GM12878 (cell line): ENCODE results near the gene FASN. TPM values are rescaled to one million over a fixed set of nuclear protein-coding genes. Genes with fewer than 3 reads are reported as not detected.

Experiments
- ATAC-seq: fragments of 200-7000 bp; cut with Tn5 transposase; 3 replicates; pipeline ENCODE4 v1.9.1; 2020; ENCODE audit warnings: mild to moderate bottlenecking, moderate library complexity
- BruUV-seq: library from RNA; stranded (reverse); fragments of 400-500 nt; replicated peaks from 2 replicates; lab custom pipeline; 2021; lab: Mats Ljungman, UMichigan
- CTCF ChIA-PET: fragments of 300-600 bp; sonication (Branson Sonifier 250); formaldehyde crosslinking; extraction: SDS; loops from one replicate; lab custom pipeline; 2021; ENCODE audit warnings: inconsistent platforms; lab: Yijun Ruan, JAX
- POLR2A ChIA-PET: fragments of 350-600 bp; formaldehyde crosslinking; extraction: SDS; loops from one replicate; lab custom pipeline; 2021; ENCODE audit warnings: inconsistent platforms; lab: Charles Lee
- RAD21 ChIA-PET: fragments of 300-600 bp; sonication (Branson Sonifier 250); formaldehyde crosslinking; loops from one replicate; lab custom pipeline; 2023; ENCODE audit warnings: antibody characterized with exemption; ENCODE audit not compliant: unreplicated experiment; lab: Charles Lee
- SMC1A ChIA-PET: fragments of 300-600 bp; sonication (Branson Sonifier 250); formaldehyde crosslinking; loops from one replicate; lab custom pipeline; 2023; ENCODE audit not compliant: unreplicated experiment, uncharacterized antibody; lab: Charles Lee
- DNase-seq: peaks from one replicate; pipeline ENCODE4 v3.0.0-alpha.2; 2011; ENCODE audit warnings: low read depth, low spot score
- FAIRE-seq: peaks from 3 replicates; lab custom pipeline; 2011; peaks lifted over from hg19 to GRCh38; lab: Jason Lieb, UNC
- H2AFZ ChIP-seq: 2 replicates; pipeline ENCODE4 v1.6.0; 2011; ENCODE audit warnings: low read depth, low read length, control low read depth; ENCODE audit not compliant: control insufficient read depth
- H3K27ac ChIP-seq: 2 replicates; pipeline ENCODE4 v1.5.1; 2011; ENCODE audit warnings: control low read depth; ENCODE audit not compliant: control insufficient read depth, insufficient read depth
- H3K27me3 ChIP-seq, 2 experiments: replicated peaks in 1 of 2; 2 replicates each; pipeline versions ENCODE4 v1.6.0 to v1.6.1; 2011; ENCODE audit warnings: low read length in 1 of 2; ENCODE audit not compliant: control insufficient read depth in 2 of 2, insufficient read depth in 2 of 2
- H3K36me3 ChIP-seq, 2 experiments: 2 replicates each; pipeline ENCODE4 v1.5.1; 2011; ENCODE audit warnings: low read length in 1 of 2; ENCODE audit not compliant: control insufficient read depth in 2 of 2, insufficient read depth in 2 of 2
- H3K4me1 ChIP-seq: 2 replicates; pipeline ENCODE4 v1.6.1; 2011; ENCODE audit warnings: mild to moderate bottlenecking, low read length, moderate library complexity, mixed read lengths; ENCODE audit not compliant: control insufficient read depth, insufficient read depth
- H3K4me2 ChIP-seq: 2 replicates; pipeline ENCODE4 v1.6.0; 2011; ENCODE audit warnings: control low read depth; ENCODE audit not compliant: control insufficient read depth, insufficient read depth
- H3K4me3 ChIP-seq: fragments of 200-600 bp; sonication (generic); 2 replicates; pipeline ENCODE4 v1.5.1; 2016
- H3K79me2 ChIP-seq: 2 replicates; pipeline ENCODE4 v1.6.0; 2011; ENCODE audit warnings: low read length; ENCODE audit not compliant: control insufficient read depth, insufficient read depth
- H3K9ac ChIP-seq: 2 replicates; pipeline ENCODE4 v1.8.0; 2011; ENCODE audit warnings: low read length, control low read depth, mixed read lengths; ENCODE audit not compliant: control insufficient read depth, insufficient read depth
- H3K9me3 ChIP-seq: replicated peaks from 3 replicates; pipeline ENCODE4 v1.5.1; 2011; ENCODE audit warnings: mild to moderate bottlenecking, low read length; ENCODE audit not compliant: control insufficient read depth, insufficient read depth
- H4K20me1 ChIP-seq: 2 replicates; pipeline ENCODE4 v1.6.0; 2011; ENCODE audit not compliant: control insufficient read depth, insufficient read depth
- BHLHE40 ChIP-seq, 2 experiments: fragments of 450-650 bp in 1 of 2; IDR thresholded peaks; 2 replicates each; pipeline ENCODE4 v1.6.1; 2011 to 2017; ENCODE audit warnings: low read depth in 2 of 2, borderline replicate concordance in 1 of 2, improper control_type of control experiment in 1 of 2, low read length in 1 of 2, mild to moderate bottlenecking in 1 of 2
- FOXM1 ChIP-seq: IDR thresholded peaks from 2 replicates; pipeline ENCODE4 v1.6.1; 2012; ENCODE audit warnings: low read depth, mild to moderate bottlenecking, inconsistent platforms, low read length, moderate library complexity
- HSF1 ChIP-seq: fragments of 150-350 bp; IDR thresholded peaks from 2 replicates; pipeline ENCODE4 v1.6.1; 2014; ENCODE audit warnings: mild to moderate bottlenecking, low read depth, low read length
- IKZF2 ChIP-seq, 2 experiments: fragments of 450-650 bp; IDR thresholded peaks; 2 replicates each; pipeline ENCODE4 v1.6.1; 2017; ENCODE audit warnings: mild to moderate bottlenecking in 2 of 2, moderate library complexity in 2 of 2
- JUND ChIP-seq: IDR thresholded peaks from 2 replicates; pipeline ENCODE4 v1.6.1; 2012; ENCODE audit warnings: low read depth, mild to moderate bottlenecking, low read length, improper control_type of control experiment, moderate library complexity
- KAT2A ChIP-seq: conservative IDR thresholded peaks from 2 replicates; pipeline ENCODE4 v1.6.1; 2011; ENCODE audit warnings: low read depth, low read length; ENCODE audit not compliant: control insufficient read depth
- LARP7 ChIP-seq: fragments of 450-650 bp; IDR thresholded peaks from 2 replicates; pipeline ENCODE4 v1.6.1; 2017; ENCODE audit warnings: mild to moderate bottlenecking
- MAX ChIP-seq: IDR thresholded peaks from 2 replicates; pipeline ENCODE4 v1.6.1; 2012; ENCODE audit warnings: low read depth, low read length, improper control_type of control experiment
- MTA2 ChIP-seq: fragments of 450-650 bp; IDR thresholded peaks from 2 replicates; pipeline ENCODE4 v1.6.1; 2016; ENCODE audit warnings: low read depth, mild to moderate bottlenecking, moderate library complexity
- NFYB ChIP-seq: IDR thresholded peaks from 2 replicates; pipeline ENCODE4 v1.6.1; 2011; ENCODE audit warnings: low read depth, mild to moderate bottlenecking, low read length, improper control_type of control experiment, moderate library complexity; ENCODE audit not compliant: insufficient read depth
- NR2C1 ChIP-seq: fragments of 450-650 bp; IDR thresholded peaks from 2 replicates; pipeline ENCODE4 v1.6.1; 2017; ENCODE audit warnings: antibody characterized with exemption, mild to moderate bottlenecking, moderate library complexity
- NR2F1 ChIP-seq: fragments of 450-650 bp; conservative IDR thresholded peaks from 2 replicates; pipeline ENCODE4 v1.6.1; 2017; ENCODE audit warnings: mild to moderate bottlenecking
- PAX8 ChIP-seq: fragments of 450-650 bp; IDR thresholded peaks from 2 replicates; pipeline ENCODE4 v1.6.1; 2017; ENCODE audit warnings: mild to moderate bottlenecking, moderate library complexity
- POLR2A ChIP-seq: IDR thresholded peaks from 2 replicates; pipeline ENCODE4 v1.6.1; 2011; ENCODE audit warnings: low read depth, mild to moderate bottlenecking, low read length
- RB1 ChIP-seq: fragments of 450-650 bp; formaldehyde crosslinking; IDR thresholded peaks from 2 replicates; pipeline ENCODE4 v1.6.1; 2017; ENCODE audit warnings: mild to moderate bottlenecking, borderline replicate concordance
- SKIL ChIP-seq: fragments of 450-650 bp; IDR thresholded peaks from 2 replicates; pipeline ENCODE4 v1.6.1; 2017; ENCODE audit warnings: mild to moderate bottlenecking, low read depth, inconsistent platforms; ENCODE audit not compliant: poor library complexity, severe bottlenecking
- SMAD1 ChIP-seq: fragments of 450-650 bp; IDR thresholded peaks from 2 replicates; pipeline ENCODE4 v1.6.1; 2018; ENCODE audit warnings: mild to moderate bottlenecking, low read depth; ENCODE audit not compliant: partially characterized antibody
- YBX1 ChIP-seq: fragments of 450-650 bp; IDR thresholded peaks from 2 replicates; pipeline ENCODE4 v1.6.1; 2016; ENCODE audit warnings: antibody characterized with exemption
- ZNF384 ChIP-seq: IDR thresholded peaks from 2 replicates; pipeline ENCODE4 v1.6.1; 2012; ENCODE audit warnings: low read depth, mild to moderate bottlenecking, low read length, improper control_type of control experiment, borderline replicate concordance
- WGBS: methylation state at CpG from one replicate; pipeline ENCODE4 v1.1.6; 2016; ENCODE audit warnings: low lambda C conversion rate; ENCODE audit not compliant: insufficient replicate concordance, insufficient coverage; ENCODE audit errors: missing lambda C conversion rate; 5-methylcytosine and 5-hydroxymethylcytosine counted together
- in situ Hi-C: fragments of 300-500 bp; cut with MboI; formaldehyde crosslinking; loops from 9 replicates; pipeline ENCODE4 v1.14.3; 2018; ENCODE audit warnings: mixed read lengths
- intact Hi-C: fragments of 100-400 bp; cut with micrococcal nuclease; formaldehyde crosslinking; loops from one replicate; pipeline ENCODE4 v1.14.2; 2022; ENCODE audit not compliant: unreplicated experiment
- polyA plus RNA-seq, 11 experiments: library from polyadenylated mRNA; depleted of rRNA in 4 of 11; unstranded in 6 of 11; stranded (reverse) in 5 of 11; fragments of >200 nt; fragmentation: Nextera tagmentation in 4 of 11; fragmentation: Illumina TruSeq in 1 of 11; extraction: Ambion mirVana in 4 of 11; extraction: Trizol in 1 of 11; gene quantifications; 1 replicate in 1 of 11; 2 replicates in 10 of 11; pipeline versions ENCODE4 v1.2.1 to v1.2.3, GENCODE V29; 2011 to 2016; ENCODE audit warnings: inconsistent platforms in 2 of 11, missing spikeins in 2 of 11, low read depth in 1 of 11
- total RNA-seq, 4 experiments: library from RNA; depleted of rRNA in 3 of 4; stranded (reverse); fragments of >200 nt in 3 of 4; fragmentation: Illumina TruSeq in 1 of 4; extraction: Trizol in 1 of 4; gene quantifications; 2 replicates each; pipeline versions ENCODE4 v1.2.1 to v1.2.3, GENCODE V29; 2013 to 2021

The FASN gene
- total and polyA plus RNA-seq, 10 of the 15 experiments (the other 5 are each of a cell fraction or from before 2014, with no cell fraction given), result 0.19 to 333 (median 30.4) TPM

- peak overlapping the region; percentile 93 for H3K9ac ChIP-seq
- no TSS peak for BruUV-seq
- H3K4me1 ChIP-seq, result peaks cover 17% of the 10 kb centered on the region
- H3K9me3 ChIP-seq, result no peaks in the 10 kb centered on the region
- POLR2A ChIA-PET, result interaction anchor here (0.6 to 2.3 kb wide), 9 partner anchors 9 to 228 kb away, joined by 3 to 9 read pairs (median 4); partner anchors contain the start of genes CENPX and LRRC45
- RAD21 ChIA-PET, result interaction anchor here (1.1 to 1.2 kb wide), 2 partner anchors 9 to 60 kb away, joined by 3 to 5 read pairs; partner anchors contain the start of gene DCXR
- H4K20me1 ChIP-seq, result no peaks in the 10 kb centered on the region; the same call in 1 of the 2 replicates
- H3K4me2 ChIP-seq, result peak overlapping the region; percentile 25; the same call in 1 of the 2 replicates
- ATAC-seq, result no peak
- CTCF ChIA-PET, result interaction anchor here (0.7 kb wide), 1 partner anchor 62 kb away, joined by 3 read pairs; no protein-coding TSS in a partner anchor
- SMC1A ChIA-PET, result no interaction called here
- 2% methylated on average over 27 of the region's 36 CpGs for WGBS
- intact Hi-C loops (loop anchor here (1.0 to 5.0 kb wide), 3 partner anchors 46 to 237 kb away; partner anchors contain the start of genes DCXR, GPS1 and RFNG), in situ Hi-C loops (no loop called here)
- H2AFZ ChIP-seq, result no peak overlapping the region
- FAIRE-seq, result no peak
- peak overlapping the region; percentile 92 for H3K4me3 ChIP-seq
- H3K27me3 ChIP-seq, result no peaks in the 10 kb centered on the region
- peaks cover 8 to 25% of the 10 kb centered on the region in 2 experiments; a peak in 3 of 4 replicates for H3K36me3 ChIP-seq
- DNase-seq, result no peak
- H3K27ac ChIP-seq, result peak overlapping the region; percentile 84
- peaks cover 47% of the 10 kb centered on the region for H3K79me2 ChIP-seq
- TF ChIP-seq NFYB (no peak), JUND (no peak), PAX8 (no peak), FOXM1 (no peak), MAX (no peak), IKZF2 (IDR thresholded peaks at IDR 0.05) (no peak), ZNF384 (no peak), BHLHE40 (IDR thresholded peaks at IDR 0.05; ENCODE audit: borderline replicate concordance in 1 of 2, low read depth in 2 of 2, low read length in 1 of 2) (no peak), NR2F1 (peak; percentile 52; the same call in 1 of the 2 replicates), LARP7 (peak; percentile 32), KAT2A (no peak), HSF1 (no peak), SMAD1 (no peak), NR2C1 (0 out of 2 replicates have a peak, but pooled peaks have one; percentile 39), MTA2 (no peak), SKIL (no peak), RB1 (peak; percentile 20; the same call in 1 of the 2 replicates), POLR2A (no peak), YBX1 (no peak)
These were observed 192 bp downstream of the FASN start for GRCh38 chr17:82097919-82098168.
